ENCODE results near the gene COL12A1. TPM values are rescaled to one million over a fixed set of nuclear protein-coding genes. Genes with fewer than 3 reads are reported as not detected.
"Not testable (repeated sequence)": the region's sequence is repeated elsewhere in the genome, so short reads cannot be mapped to it uniquely, and the experiment has no call there.

COL12A1 gene
- total RNA-seq, 2 experiments from 2014 or later: not detected

DNA sequence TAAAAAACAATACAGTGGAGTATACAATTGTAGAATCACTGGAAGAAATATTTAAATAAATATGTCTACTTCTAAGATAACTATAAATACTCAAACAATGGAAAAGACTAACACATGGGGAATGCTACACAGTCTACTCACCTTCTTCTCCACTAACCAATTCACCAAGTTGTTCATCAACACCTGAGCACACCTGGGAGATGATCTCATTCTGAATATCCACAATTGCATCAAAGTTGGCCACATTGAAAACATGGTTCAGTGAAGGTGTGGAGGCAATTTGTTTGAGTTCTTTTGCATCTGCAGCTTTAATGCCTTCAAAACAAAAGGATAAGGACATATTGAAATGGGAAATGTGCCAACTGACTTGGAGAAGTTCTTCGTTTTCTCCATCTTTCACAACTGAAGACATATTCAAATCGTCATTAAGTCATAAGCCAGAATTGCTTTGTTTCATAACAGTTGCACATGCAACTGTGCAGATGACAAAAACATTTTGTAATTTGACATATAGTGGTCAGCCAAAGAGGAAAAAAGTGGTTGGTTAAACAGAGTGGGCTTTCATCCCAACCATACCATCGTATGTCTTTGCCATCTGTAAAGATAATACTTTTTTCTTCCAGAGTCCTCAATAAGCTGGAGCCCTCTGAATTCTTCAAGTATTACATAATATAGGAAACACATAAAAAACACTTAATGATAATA, 17.5 kb downstream of the COL12A1 start:
- Mint-ChIP-seq H3K36me3 (no peaks in the 10 kb centered on the region), H3K9me3 (ENCODE audit: low read depth) (no peaks in the 10 kb centered on the region), H3K27ac (no peak overlapping the region), H3K4me3 (no peak overlapping the region), H3K27me3 (peaks cover 4% of the 10 kb centered on the region), H3K4me1 (no peaks in the 10 kb centered on the region)
- no peak for DNase-seq
- ATAC-seq: no peak
- CTCF ChIA-PET: interaction anchor here (1.2 kb wide), 1 partner anchor 20 kb away, joined by 3 read pairs; no protein-coding TSS in a partner anchor

DNA sequence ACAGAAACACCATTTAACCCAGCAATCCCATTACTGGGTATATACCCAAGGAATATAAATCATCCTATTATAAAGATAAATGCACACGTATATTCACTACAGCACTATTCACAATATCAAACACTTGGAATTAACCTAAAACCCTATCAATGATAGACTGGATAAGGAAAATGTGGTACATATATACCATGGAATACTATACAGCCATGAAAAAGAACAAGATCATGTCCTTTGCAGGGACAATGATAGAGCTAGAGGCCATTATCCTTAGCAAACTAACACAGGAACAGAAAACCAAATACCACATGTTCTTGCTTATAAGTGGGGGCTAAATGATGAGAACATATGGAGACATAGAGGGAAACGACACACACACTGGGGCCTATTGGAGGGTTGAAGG, 19.3 kb downstream of the COL12A1 start:
- H3K9me3 Mint-ChIP-seq (ENCODE audit: low read depth); H3K4me3 Mint-ChIP-seq; CTCF ChIA-PET; H3K36me3 Mint-ChIP-seq; H3K27ac Mint-ChIP-seq; H3K4me1 Mint-ChIP-seq; ATAC-seq; DNase-seq; H3K27me3 Mint-ChIP-seq: not testable (repeated sequence)

DNA sequence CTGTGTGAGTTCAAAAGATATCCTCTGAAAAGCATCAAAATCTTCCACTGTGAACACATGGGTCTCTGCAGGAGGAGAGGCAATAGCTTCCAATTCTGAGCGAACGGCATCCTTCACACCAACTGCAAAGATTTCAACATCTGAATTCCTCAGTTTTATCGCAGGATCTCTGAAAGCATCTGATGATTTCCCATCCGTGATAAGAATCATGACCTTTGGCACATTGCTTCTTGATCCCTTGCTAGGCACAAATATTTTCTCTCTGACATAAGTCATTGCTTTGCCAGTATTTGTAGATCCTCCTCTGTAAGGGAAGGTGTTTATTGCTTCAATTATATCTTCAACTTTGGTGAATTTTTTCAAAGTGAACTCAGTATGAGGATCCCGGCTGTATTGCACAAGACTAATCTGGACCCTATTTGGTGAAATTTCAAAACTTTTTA, 22.7 kb downstream of the COL12A1 start:
- no peaks in the 10 kb centered on the region for H3K9me3 Mint-ChIP-seq (ENCODE audit: low read depth)
- ATAC-seq: no peak
- H3K4me1 Mint-ChIP-seq: no peaks in the 10 kb centered on the region
- no peak overlapping the region for H3K4me3 Mint-ChIP-seq
- DNase-seq: no peak
- peaks cover 2% of the 10 kb centered on the region for H3K27me3 Mint-ChIP-seq
- CTCF ChIA-PET: interaction anchor here (0.8 kb wide), 1 partner anchor 25 kb away, joined by 5 read pairs; no protein-coding TSS in a partner anchor
- H3K27ac Mint-ChIP-seq: no peak overlapping the region
- H3K36me3 Mint-ChIP-seq: no peaks in the 10 kb centered on the region

DNA sequence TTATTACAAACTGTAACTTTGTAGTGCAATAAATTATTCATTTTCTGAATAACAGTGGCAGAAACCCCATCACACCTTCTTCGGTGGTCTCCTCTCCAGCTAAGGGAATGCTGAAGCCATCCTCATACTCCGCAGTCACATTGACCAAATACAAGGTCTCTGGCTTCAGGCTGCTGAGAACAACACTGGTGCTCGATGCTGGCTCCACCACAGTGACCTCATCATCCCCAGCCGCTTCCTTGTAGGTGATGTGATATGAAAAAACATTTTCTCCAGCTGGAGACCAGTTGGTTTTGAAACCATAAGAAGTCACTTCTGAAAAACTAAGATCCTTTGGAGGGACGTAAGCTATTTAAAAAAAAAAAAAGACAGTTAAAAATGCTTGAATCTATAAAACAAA, 25.0 kb downstream of the COL12A1 start:
- Mint-ChIP-seq H3K27ac (no peak overlapping the region), H3K4me3 (no peak overlapping the region), H3K9me3 (ENCODE audit: low read depth) (no peaks in the 10 kb centered on the region), H3K36me3 (no peaks in the 10 kb centered on the region), H3K27me3 (peaks cover 2% of the 10 kb centered on the region), H3K4me1 (no peaks in the 10 kb centered on the region)
- ATAC-seq (no peak), DNase-seq (no peak)
- CTCF ChIA-PET: no interaction called here

DNA sequence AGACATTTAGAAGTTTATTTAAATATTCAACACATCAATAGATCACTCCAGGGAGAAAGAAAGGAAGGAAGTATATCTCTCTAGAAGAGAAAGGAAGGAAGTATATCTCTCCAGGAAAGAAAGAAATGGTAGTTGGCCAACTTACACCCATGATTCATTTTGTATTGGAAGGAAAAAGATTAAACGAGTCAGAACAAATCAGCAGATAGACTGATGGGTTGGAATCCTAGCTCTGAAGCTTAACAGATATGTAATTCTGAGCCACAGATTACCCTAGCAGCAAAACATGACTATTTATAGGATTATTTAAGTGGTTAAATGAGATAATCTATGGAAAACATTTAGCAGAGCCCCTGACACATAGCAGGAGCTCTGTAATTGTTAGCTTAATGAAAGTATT, 27.1 kb downstream of the COL12A1 start:
- CTCF ChIA-PET: no interaction called here

DNA sequence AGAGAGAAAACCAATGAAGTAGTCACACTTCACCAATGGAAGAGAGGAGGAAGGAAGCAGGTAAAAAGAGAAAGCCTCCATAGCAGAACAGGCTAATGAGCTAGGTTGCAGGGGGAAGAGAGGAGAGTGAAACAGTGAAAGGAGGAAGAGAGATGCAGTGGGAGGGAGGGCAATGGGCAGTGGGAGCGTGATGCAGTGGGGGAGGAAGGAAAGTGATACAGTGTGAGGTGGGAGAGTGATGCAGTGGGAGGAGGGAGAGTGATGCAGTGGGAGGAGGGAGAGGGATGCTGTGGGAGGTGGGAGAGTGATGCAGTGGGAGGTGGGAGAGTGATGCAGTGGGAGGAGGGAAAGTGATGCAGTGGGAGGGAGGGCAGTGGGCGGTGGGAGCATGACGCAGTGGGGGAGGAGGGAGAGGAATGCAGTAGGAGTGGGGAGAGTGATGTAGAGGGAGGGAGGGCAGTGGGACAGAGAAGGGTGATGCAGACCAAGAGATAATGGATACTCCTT, 29.7 kb downstream of the COL12A1 start:
- Mint-ChIP-seq H3K9me3 (ENCODE audit: low read depth) (no peaks in the 10 kb centered on the region), H3K27ac (no peak overlapping the region)
- no peak for ATAC-seq

More for the DNA sequence above, 27.1 kb downstream of the COL12A1 start:
- no peaks in the 10 kb centered on the region for H3K36me3 Mint-ChIP-seq
- no peak overlapping the region for H3K27ac Mint-ChIP-seq
- H3K27me3 Mint-ChIP-seq: no peaks in the 10 kb centered on the region
- DNase-seq: no peak
- H3K4me3 Mint-ChIP-seq: no peak overlapping the region
- no peaks in the 10 kb centered on the region for H3K4me1 Mint-ChIP-seq
- ATAC-seq: no peak
- no peaks in the 10 kb centered on the region for H3K9me3 Mint-ChIP-seq (ENCODE audit: low read depth)

DNA sequence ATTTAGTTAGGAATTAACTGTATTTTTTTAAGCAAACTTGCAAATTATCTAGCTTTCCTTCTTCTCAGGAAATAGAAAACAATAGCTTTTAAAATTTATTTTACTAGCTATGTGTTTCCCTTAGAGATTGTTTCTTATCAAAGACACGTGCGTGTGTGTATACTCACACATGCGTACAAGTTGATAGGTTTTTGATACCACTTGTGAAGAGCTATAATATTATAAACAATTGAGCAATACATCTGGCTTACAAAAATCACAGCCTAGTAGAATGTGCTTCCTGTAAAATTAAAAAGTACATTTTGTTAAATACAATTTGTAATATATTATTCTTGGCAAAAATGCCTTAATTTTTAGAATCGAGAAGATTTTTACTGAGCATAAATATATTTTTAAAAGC, 33.9 kb downstream of the COL12A1 start:
- DNase-seq (no peak), ATAC-seq (no peak)
- no peaks in the 10 kb centered on the region for H3K4me1 Mint-ChIP-seq
- peaks cover 5% of the 10 kb centered on the region for H3K27me3 Mint-ChIP-seq
- no peaks in the 10 kb centered on the region for H3K9me3 Mint-ChIP-seq (ENCODE audit: low read depth)
- H3K36me3 Mint-ChIP-seq: no peaks in the 10 kb centered on the region
- H3K27ac Mint-ChIP-seq: no peak overlapping the region
- CTCF ChIA-PET: interaction anchor here (1.4 kb wide), 1 partner anchor 9 kb away, joined by 3 read pairs; no protein-coding TSS in a partner anchor
- no peak overlapping the region for H3K4me3 Mint-ChIP-seq

More for the DNA sequence above, 29.7 kb downstream of the COL12A1 start:
- Mint-ChIP-seq H3K4me1 (no peaks in the 10 kb centered on the region), H3K36me3 (no peaks in the 10 kb centered on the region), H3K4me3 (no peak overlapping the region), H3K27me3 (no peaks in the 10 kb centered on the region)
- DNase-seq: no peak
- CTCF ChIA-PET: no interaction called here

DNA sequence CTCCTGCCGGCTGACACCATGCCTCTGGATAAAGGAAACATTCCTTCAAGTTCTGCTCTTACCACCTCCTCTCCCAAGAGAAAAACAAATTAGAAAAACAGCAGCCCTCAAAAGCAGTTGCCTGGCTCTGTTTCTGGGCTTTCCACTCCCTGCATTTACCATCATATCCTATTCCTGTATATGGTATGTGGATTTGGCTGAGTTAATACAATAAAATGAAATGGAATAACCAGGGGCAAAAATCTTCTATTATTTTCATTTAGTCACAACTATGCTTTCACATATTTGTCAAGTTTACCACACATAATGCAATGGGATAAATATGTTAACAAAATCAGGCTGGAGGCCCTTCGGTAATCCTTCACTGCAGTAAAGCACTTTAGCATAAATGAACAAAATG, 34.3 kb downstream of the COL12A1 start:
- no peaks in the 10 kb centered on the region for H3K36me3 Mint-ChIP-seq
- no peak overlapping the region for H3K4me3 Mint-ChIP-seq
- CTCF ChIA-PET: no interaction called here
- H3K27me3 Mint-ChIP-seq: peaks cover 5% of the 10 kb centered on the region
- DNase-seq: no peak
- H3K9me3 Mint-ChIP-seq (ENCODE audit: low read depth): no peaks in the 10 kb centered on the region
- no peak overlapping the region for H3K27ac Mint-ChIP-seq
- no peak for ATAC-seq
- H3K4me1 Mint-ChIP-seq: no peaks in the 10 kb centered on the region

DNA sequence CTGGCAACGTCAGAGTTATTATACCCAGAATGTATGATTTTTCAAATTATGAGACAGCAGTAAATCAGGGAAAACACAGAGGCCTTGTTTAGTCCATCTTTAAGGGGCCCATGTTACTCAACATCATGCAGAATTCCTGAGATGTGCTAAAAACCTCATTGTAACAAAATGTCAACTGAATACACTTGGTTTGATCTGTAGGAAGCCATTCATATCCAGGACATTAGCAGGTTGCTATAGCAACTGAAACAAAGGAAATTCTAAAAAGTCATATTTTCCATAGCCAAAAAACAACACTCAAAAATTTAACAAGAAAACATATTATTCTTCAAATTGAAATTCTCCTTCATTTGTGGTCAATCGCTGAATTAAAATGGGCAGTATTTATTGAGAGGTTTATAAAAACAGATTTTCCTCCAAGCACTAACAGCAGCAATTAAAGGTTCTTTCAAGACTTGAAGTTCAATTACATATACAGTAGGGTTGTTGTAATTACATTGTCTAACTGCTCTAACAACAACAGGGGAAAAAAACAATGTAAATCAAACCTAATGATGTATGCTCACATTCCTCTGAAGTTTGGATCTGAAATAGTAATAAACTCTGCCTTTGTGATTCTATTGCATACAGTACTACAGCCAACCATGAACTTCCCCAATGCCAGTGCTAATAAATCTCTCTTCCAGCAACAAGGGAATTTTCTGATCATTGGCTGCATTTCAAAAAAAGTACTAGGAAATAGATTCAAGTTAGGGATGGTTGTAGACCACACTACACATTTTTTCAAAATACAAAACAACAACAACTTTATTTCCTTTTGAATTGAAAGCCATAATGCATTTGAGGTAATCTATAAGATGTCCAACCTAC, 34.9 kb downstream of the COL12A1 start:
- H3K4me1 Mint-ChIP-seq: no peaks in the 10 kb centered on the region
- CTCF ChIA-PET: no interaction called here
- no peak overlapping the region for H3K27ac Mint-ChIP-seq
- H3K36me3 Mint-ChIP-seq: no peaks in the 10 kb centered on the region
- ATAC-seq: no peak
- DNase-seq: no peak
- H3K9me3 Mint-ChIP-seq (ENCODE audit: low read depth): no peaks in the 10 kb centered on the region
- no peak overlapping the region for H3K4me3 Mint-ChIP-seq
- H3K27me3 Mint-ChIP-seq: peaks cover 7% of the 10 kb centered on the region

DNA sequence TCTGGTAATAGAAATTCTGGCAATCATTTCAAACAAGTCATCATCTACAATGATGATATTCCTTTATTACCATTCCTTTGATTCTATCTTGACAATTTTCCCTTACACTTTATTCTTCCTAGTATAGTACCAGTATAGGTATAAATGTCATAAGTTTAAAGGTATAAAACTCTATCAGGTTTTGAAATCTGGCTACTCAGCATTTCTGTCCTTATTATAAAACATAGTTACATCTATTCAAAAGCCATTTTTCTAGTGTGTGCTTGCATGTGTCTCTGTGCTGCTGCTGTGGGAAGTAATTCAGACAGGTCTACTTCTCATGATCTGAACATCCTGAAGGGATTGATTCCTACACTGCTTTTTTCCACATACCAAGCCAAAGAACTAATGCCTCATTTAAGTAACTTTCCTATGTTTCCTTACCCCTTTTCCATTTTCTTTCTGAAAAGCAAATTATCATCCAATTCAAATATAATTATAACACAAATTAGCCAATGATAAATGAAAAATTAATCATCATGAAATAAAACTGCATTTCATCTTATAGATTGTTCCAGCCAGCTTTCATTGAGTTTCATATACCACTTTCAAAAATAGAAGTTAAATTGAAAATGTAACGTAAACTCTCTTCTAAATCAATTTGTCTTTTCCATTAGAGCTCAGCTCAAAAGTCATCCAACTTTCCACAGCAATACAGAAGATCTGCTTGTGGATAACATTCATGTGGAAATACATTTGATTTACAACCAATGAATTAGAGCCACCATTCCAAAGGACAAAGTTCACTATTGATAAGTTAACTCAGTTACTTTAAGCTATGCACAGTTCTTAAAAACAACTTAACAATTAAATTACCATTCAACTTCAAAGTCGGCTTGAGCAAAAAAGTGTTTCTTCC, 35.9 kb downstream of the COL12A1 start:
- H3K9me3 Mint-ChIP-seq (ENCODE audit: low read depth): no peaks in the 10 kb centered on the region

DNA sequence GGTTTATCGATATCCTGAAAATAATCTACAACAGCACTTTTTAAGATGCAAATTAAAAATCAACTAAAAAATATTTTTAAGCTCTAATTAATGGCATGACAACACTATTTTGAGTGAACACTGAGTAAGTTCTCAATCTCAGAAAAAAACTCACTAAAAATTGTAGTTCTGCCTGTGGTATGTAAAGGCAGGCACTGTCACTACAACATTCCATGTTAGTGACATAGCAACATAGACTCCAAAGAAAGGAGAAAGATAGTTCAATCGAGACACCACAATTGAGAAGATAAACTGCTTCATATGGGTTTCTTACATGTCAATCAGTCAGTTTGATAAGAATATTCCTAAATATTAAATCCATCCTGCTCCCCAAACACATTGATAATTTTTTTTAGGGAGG, 38.0 kb downstream of the COL12A1 start:
- Mint-ChIP-seq H3K4me1 (no peaks in the 10 kb centered on the region), H3K36me3 (no peaks in the 10 kb centered on the region), H3K27me3 (peaks cover 14% of the 10 kb centered on the region), H3K27ac (no peak overlapping the region), H3K9me3 (ENCODE audit: low read depth) (no peaks in the 10 kb centered on the region), H3K4me3 (no peak overlapping the region)
- CTCF ChIA-PET: no interaction called here
- ATAC-seq (no peak), DNase-seq (no peak)

More for the DNA sequence above, 35.9 kb downstream of the COL12A1 start:
- ATAC-seq (no peak), DNase-seq (no peak)
- no peak overlapping the region for H3K4me3 Mint-ChIP-seq
- H3K27ac Mint-ChIP-seq: no peak overlapping the region
- H3K4me1 Mint-ChIP-seq: no peaks in the 10 kb centered on the region
- peaks cover 9% of the 10 kb centered on the region for H3K27me3 Mint-ChIP-seq
- CTCF ChIA-PET: no interaction called here
- no peaks in the 10 kb centered on the region for H3K36me3 Mint-ChIP-seq

DNA sequence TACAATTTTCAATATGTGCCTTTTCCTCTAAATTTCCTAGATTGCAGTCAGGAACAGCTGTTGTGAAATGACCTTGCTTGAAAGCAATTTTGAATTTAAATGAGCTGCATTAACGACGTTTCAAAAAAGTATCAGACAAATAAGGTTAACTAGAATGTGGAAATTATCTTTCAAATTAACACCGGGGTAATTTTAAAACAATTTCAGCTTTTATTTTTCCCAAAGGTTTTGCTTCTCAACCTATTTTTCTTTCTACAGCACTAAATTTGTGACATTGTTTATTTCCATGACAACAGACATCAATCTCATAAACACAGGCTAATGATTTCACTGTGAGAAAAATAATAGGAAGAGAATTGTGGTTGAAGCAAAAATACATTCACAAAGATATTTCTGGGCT, 38.5 kb downstream of the COL12A1 start:
- H3K27ac Mint-ChIP-seq: no peak overlapping the region
- CTCF ChIA-PET: no interaction called here
- DNase-seq: no peak
- no peaks in the 10 kb centered on the region for H3K9me3 Mint-ChIP-seq (ENCODE audit: low read depth)
- no peak overlapping the region for H3K4me3 Mint-ChIP-seq
- H3K27me3 Mint-ChIP-seq: peaks cover 14% of the 10 kb centered on the region
- H3K36me3 Mint-ChIP-seq: no peaks in the 10 kb centered on the region
- no peaks in the 10 kb centered on the region for H3K4me1 Mint-ChIP-seq
- ATAC-seq: no peak

DNA sequence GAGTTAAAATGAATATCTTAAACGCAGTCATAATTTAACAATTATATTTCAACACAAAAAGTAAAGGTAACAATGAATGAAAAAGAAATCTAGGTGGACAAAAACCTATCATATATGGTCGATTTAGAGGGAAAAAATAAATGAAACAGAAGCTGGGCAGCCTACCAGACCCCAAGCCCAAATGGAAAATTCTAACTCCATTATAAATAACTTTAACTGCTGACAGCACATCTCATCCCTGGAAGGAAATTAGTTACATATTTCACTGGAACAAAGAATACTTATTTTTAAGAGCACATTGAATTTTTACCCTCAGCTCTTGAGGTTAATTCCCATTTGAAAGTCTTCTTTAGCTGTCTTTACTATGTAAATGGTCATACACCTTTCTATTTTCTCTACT, 39.1 kb downstream of the COL12A1 start:
- no peaks in the 10 kb centered on the region for H3K4me1 Mint-ChIP-seq
- H3K27me3 Mint-ChIP-seq: peaks cover 14% of the 10 kb centered on the region
- H3K36me3 Mint-ChIP-seq: no peaks in the 10 kb centered on the region
- CTCF ChIA-PET: no interaction called here
- H3K27ac Mint-ChIP-seq: no peak overlapping the region
- ATAC-seq: no peak
- no peak overlapping the region for H3K4me3 Mint-ChIP-seq
- no peak for DNase-seq
- H3K9me3 Mint-ChIP-seq (ENCODE audit: low read depth): no peaks in the 10 kb centered on the region

Data from activated CD8-positive, alpha-beta memory T cell treated with anti-CD3 and anti-CD28 coated beads, Interleukin-2, amount 10 ng/mL, durations not matched to agents 7 days and 5 days (primary cell).